ENCODE results near the gene PROB1. TPM values are rescaled to one million over a fixed set of nuclear protein-coding genes. Genes with fewer than 3 reads are reported as not detected.

The PROB1 gene
- total and polyA plus RNA-seq, 2 of the 8 experiments (the other 6 are each of a cell fraction or from before 2014, with no cell fraction given), result 0.89 to 3.1 TPM

DNA sequence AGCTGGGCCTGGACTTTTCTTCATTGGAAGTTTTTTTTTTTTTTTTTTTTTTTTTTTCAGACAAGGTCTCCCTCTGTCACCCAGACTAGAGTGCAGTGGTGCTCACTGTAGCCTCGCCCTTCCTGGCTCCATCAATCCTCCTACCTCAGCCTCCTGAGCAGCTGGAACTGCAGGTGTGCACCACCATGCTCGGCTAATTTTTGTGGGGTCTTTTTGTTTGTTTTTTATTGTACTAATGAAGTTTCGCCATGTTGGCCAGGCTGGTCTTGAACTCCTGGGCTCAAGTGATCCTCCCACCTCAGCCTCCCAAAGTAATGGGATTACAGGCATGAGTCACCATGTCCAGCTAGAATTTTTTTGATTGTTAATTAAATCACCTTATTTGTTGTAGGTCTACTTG is 40.8 kb upstream of the PROB1 start (continued):
- TF ChIP-seq, protein P1, sequence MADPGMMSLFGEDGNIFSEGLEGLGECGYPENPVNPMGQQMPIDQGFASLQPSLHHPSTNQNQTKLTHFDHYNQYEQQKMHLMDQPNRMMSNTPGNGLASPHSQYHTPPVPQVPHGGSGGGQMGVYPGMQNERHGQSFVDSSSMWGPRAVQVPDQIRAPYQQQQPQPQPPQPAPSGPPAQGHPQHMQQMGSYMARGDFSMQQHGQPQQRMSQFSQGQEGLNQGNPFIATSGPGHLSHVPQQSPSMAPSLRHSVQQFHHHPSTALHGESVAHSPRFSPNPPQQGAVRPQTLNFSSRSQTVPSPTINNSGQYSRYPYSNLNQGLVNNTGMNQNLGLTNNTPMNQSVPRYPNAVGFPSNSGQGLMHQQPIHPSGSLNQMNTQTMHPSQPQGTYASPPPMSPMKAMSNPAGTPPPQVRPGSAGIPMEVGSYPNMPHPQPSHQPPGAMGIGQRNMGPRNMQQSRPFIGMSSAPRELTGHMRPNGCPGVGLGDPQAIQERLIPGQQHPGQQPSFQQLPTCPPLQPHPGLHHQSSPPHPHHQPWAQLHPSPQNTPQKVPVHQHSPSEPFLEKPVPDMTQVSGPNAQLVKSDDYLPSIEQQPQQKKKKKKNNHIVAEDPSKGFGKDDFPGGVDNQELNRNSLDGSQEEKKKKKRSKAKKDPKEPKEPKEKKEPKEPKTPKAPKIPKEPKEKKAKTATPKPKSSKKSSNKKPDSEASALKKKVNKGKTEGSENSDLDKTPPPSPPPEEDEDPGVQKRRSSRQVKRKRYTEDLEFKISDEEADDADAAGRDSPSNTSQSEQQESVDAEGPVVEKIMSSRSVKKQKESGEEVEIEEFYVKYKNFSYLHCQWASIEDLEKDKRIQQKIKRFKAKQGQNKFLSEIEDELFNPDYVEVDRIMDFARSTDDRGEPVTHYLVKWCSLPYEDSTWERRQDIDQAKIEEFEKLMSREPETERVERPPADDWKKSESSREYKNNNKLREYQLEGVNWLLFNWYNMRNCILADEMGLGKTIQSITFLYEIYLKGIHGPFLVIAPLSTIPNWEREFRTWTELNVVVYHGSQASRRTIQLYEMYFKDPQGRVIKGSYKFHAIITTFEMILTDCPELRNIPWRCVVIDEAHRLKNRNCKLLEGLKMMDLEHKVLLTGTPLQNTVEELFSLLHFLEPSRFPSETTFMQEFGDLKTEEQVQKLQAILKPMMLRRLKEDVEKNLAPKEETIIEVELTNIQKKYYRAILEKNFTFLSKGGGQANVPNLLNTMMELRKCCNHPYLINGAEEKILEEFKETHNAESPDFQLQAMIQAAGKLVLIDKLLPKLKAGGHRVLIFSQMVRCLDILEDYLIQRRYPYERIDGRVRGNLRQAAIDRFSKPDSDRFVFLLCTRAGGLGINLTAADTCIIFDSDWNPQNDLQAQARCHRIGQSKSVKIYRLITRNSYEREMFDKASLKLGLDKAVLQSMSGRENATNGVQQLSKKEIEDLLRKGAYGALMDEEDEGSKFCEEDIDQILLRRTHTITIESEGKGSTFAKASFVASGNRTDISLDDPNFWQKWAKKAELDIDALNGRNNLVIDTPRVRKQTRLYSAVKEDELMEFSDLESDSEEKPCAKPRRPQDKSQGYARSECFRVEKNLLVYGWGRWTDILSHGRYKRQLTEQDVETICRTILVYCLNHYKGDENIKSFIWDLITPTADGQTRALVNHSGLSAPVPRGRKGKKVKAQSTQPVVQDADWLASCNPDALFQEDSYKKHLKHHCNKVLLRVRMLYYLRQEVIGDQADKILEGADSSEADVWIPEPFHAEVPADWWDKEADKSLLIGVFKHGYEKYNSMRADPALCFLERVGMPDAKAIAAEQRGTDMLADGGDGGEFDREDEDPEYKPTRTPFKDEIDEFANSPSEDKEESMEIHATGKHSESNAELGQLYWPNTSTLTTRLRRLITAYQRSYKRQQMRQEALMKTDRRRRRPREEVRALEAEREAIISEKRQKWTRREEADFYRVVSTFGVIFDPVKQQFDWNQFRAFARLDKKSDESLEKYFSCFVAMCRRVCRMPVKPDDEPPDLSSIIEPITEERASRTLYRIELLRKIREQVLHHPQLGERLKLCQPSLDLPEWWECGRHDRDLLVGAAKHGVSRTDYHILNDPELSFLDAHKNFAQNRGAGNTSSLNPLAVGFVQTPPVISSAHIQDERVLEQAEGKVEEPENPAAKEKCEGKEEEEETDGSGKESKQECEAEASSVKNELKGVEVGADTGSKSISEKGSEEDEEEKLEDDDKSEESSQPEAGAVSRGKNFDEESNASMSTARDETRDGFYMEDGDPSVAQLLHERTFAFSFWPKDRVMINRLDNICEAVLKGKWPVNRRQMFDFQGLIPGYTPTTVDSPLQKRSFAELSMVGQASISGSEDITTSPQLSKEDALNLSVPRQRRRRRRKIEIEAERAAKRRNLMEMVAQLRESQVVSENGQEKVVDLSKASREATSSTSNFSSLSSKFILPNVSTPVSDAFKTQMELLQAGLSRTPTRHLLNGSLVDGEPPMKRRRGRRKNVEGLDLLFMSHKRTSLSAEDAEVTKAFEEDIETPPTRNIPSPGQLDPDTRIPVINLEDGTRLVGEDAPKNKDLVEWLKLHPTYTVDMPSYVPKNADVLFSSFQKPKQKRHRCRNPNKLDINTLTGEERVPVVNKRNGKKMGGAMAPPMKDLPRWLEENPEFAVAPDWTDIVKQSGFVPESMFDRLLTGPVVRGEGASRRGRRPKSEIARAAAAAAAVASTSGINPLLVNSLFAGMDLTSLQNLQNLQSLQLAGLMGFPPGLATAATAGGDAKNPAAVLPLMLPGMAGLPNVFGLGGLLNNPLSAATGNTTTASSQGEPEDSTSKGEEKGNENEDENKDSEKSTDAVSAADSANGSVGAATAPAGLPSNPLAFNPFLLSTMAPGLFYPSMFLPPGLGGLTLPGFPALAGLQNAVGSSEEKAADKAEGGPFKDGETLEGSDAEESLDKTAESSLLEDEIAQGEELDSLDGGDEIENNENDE (IDR thresholded peaks at IDR 0.05; ENCODE audit: insufficient replicate concordance, low read length), result no peak
- no peak for TF ChIP-seq NRF1 (IDR thresholded peaks at IDR 0.05; ENCODE audit: low read depth, low read length)
- TF ChIP-seq GABPA (IDR thresholded peaks at IDR 0.05; ENCODE audit: borderline replicate concordance, insufficient read depth, low read length), result no peak
- no peak for TF ChIP-seq BCL11A (IDR thresholded peaks at IDR 0.05; ENCODE audit: low read depth in 2 of 2, low read length in 2 of 2)
- TF ChIP-seq CBX5 (IDR thresholded peaks at IDR 0.05; ENCODE audit: low read depth, low read length), result no peak
- TF ChIP-seq TAF7 (optimal IDR thresholded peaks at IDR 0.05; ENCODE audit: borderline replicate concordance, low read depth, low read length), result no peak
- TF ChIP-seq, protein P2, sequence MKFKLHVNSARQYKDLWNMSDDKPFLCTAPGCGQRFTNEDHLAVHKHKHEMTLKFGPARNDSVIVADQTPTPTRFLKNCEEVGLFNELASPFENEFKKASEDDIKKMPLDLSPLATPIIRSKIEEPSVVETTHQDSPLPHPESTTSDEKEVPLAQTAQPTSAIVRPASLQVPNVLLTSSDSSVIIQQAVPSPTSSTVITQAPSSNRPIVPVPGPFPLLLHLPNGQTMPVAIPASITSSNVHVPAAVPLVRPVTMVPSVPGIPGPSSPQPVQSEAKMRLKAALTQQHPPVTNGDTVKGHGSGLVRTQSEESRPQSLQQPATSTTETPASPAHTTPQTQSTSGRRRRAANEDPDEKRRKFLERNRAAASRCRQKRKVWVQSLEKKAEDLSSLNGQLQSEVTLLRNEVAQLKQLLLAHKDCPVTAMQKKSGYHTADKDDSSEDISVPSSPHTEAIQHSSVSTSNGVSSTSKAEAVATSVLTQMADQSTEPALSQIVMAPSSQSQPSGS (IDR thresholded peaks at IDR 0.05; ENCODE audit: low read length), result no peak
- TF ChIP-seq CREB1 (IDR thresholded peaks at IDR 0.05), result no peak
- TF ChIP-seq SRF (IDR thresholded peaks at IDR 0.05; ENCODE audit: low read depth, low read length), result no peak
- no peak for TF ChIP-seq CTBP2 (IDR thresholded peaks at IDR 0.05; ENCODE audit: borderline replicate concordance, insufficient read depth, insufficient read length, low read length)
